ENCODE measurements around the gene SPANXD.

- TF ChIP-seq CTCF (IDR thresholded peaks at IDR 0.05 in 2 of 3, conservative IDR thresholded peaks at IDR 0.05 in 1 of 3; ENCODE audit: insufficient read depth in 2 of 3, low read depth in 1 of 3, low read length in 3 of 3) (no peak), KLF13 (tag; IDR thresholded peaks at IDR 0.05; ENCODE audit: borderline replicate concordance, low read depth) (no peak), MXI1 (IDR thresholded peaks at IDR 0.05; ENCODE audit: low read depth, low read length) (no peak), NEUROD1 (IDR thresholded peaks at IDR 0.05; ENCODE audit: borderline replicate concordance, low read depth, low read length, partially characterized antibody) (no peak), SIN3A (IDR thresholded peaks at IDR 0.05; ENCODE audit: borderline replicate concordance in 2 of 2, control insufficient read depth in 1 of 2, low read depth in 2 of 2, low read length in 2 of 2) (no peak)
These were observed 30.2 kb downstream of the SPANXD start for GRCh38 chrX:141668371-141668770.
